Activated naive CD4-positive, alpha-beta T cell treated with anti-CD3 and anti-CD28 coated beads, Interleukin-2, amount 50 U/mL, for 16 hours (primary cell): ENCODE measurements around the gene TRPM8.

ENCODE experiments used
- DNase-seq: peaks from one replicate; pipeline ENCODE4 v3.0.0-alpha.2; 2020

Gene TRPM8

GRCh38 chr2:233976690-233977294 is 59.6 kb downstream of the TRPM8 start:
- DNase-seq = no peak

- no peak for DNase-seq
These were observed 60.2 kb downstream of the TRPM8 start for GRCh38 chr2:233977296-233977837.

- no peak for DNase-seq
These were observed 62.6 kb downstream of the TRPM8 start for GRCh38 chr2:233979748-233980147.

GRCh38 chr2:233980955-233981561 is 63.9 kb downstream of the TRPM8 start:
- no peak for DNase-seq

GRCh38 chr2:233981574-233982420 is 64.6 kb downstream of the TRPM8 start:
- no peak for DNase-seq

- DNase-seq = no peak
These were observed 65.4 kb downstream of the TRPM8 start for GRCh38 chr2:233982421-233983121.

GRCh38 chr2:233983445-233983844 is 66.3 kb downstream of the TRPM8 start:
- DNase-seq = no peak

- no peak for DNase-seq
These were observed 71.4 kb downstream of the TRPM8 start for GRCh38 chr2:233988581-233988980.

- no peak for DNase-seq
These were observed 72.2 kb downstream of the TRPM8 start for GRCh38 chr2:233989221-233989858.

GRCh38 chr2:233990261-233990798 is 73.2 kb downstream of the TRPM8 start:
- DNase-seq = no peak

GRCh38 chr2:233991196-233991595 is 74.0 kb downstream of the TRPM8 start:
- DNase-seq = no peak

GRCh38 chr2:233992513-233993217 is 75.5 kb downstream of the TRPM8 start:
- no peak for DNase-seq

- no peak for DNase-seq
These were observed 76.3 kb downstream of the TRPM8 start for GRCh38 chr2:233993461-233993860.

GRCh38 chr2:233994151-233994550 is 77.0 kb downstream of the TRPM8 start:
- no peak for DNase-seq

GRCh38 chr2:233996000-233996399 is 78.8 kb downstream of the TRPM8 start:
- DNase-seq = no peak

GRCh38 chr2:233996461-233996860 is 79.3 kb downstream of the TRPM8 start:
- no peak for DNase-seq

GRCh38 chr2:233997707-233998106 is 80.5 kb downstream of the TRPM8 start:
- no peak for DNase-seq

- DNase-seq = no peak
These were observed 82.0 kb downstream of the TRPM8 start for GRCh38 chr2:233999182-233999581.

- DNase-seq = no peak
These were observed 84.4 kb downstream of the TRPM8 start for GRCh38 chr2:234001380-234002160.

- no peak for DNase-seq
These were observed 85.1 kb downstream of the TRPM8 start for GRCh38 chr2:234002281-234002680.
